ENCODE measurements around the gene ALOX12B.
"Not testable (repeated sequence)": the region's sequence is repeated elsewhere in the genome, so short reads cannot be mapped to it uniquely, and the experiment has no call there.

The ALOX12B gene

DNA sequence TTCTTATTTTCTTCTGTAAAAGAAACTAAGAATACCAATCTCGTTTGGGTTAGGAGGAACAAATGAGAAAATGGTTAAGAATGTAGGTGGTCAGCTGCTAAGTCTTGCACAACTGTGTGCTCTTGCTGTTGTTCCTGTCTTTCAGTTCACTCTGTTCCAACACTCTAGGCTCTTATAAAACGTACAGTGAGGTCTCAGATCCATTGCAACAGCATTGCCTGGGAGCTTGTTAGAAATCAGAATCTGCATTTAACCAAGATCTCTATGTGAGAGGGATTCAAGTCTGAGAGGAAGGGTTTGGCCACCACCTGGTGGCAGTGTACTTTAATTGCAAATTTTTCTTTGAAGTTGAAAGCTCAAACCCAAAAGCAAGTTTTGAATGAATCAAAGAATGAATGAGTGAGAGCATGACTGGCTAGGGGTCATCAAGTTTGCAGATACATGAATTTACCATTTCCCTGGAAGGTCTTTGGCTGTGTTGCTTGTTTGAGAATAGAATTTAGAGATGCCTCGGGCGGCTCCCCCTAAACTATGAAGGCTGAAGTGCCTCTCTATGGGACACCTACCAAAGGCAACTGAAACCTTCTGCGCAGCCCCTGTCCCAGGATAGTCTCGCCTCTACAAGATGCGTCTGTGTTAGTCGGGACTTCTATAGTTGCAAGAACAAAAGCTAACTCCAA is 46.1 kb downstream of the ALOX12B start:
- DNase-seq: peak; percentile 43

DNA sequence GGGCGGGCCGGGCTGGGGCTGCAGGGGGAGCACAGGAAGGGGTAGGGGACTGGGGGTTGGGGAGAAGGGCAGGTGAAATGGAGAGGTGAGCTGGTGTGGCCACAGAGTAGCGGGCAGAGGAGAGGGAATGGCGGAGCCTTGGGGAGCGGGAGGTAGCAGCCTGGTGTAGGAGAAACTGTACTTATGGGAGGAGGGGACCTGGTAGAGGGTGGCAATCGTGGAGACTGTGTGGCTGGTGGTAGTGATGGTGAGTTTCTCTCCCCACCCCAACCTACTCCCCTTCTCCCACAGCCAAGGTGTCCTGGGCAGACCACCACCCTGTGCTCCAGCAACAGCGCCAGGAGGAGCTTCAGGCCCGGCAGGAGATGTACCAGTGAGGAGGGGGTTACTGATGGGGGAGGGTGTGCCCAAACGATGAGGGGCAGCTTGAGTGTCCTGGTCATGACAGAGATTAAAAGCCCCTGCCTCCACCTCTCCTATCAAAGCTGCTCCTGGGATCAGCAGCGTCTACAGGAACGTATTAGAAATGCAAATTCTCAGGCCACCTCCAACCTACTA is 47.8 kb downstream of the ALOX12B start:
- no peak for DNase-seq

DNA sequence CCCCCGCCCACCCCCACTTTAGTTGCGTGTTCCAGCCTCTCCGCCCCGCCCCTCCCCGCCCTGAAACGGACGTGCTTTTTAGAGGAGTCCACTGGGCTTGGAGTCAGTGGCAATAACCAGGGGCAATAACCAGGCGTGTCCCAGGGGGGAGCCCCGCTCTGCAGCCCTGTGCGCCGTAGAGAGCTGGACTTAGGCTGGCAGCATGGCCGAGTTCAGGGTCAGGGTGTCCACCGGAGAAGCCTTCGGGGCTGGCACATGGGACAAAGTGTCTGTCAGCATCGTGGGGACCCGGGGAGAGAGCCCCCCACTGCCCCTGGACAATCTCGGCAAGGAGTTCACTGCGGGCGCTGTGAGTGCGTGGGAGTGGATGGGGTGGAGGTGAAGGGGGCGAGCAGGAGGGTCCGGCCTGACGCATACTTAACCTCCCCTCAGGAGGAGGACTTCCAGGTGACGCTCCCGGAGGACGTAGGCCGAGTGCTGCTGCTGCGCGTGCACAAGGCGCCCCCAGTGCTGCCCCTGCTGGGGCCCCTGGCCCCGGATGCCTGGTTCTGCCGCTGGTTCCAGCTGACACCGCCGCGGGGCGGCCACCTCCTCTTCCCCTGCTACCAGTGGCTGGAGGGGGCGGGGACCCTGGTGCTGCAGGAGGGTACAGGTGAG is 48.4 kb downstream of the ALOX12B start, which contains the start of gene ALOX15B:
Gene ALOX15B, plus strand, starts transcription at position 106 of the 657 bp plus-strand sequence. Its CDS starts 97 bp downstream, at position 203.
- no peak for DNase-seq

DNA sequence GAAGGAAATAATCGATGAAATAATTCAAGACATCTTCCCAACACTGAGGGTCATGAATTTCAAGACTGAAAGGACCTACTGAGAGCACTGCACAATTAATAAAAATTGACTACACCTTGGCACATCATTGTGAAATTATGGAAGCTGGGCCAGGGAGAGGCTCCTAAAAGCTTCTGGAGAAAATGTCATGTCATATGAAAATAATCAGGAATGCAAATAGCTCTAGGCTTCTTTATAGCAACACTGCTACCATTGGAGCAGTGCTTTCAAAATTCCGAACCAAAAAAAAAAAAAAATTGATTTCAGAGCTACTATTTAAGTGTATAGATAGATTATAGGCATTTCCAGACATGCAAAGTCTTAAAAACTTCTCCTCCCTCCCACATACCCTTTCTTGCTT is 55.1 kb downstream of the ALOX12B start:
- no peak for DNase-seq

DNA sequence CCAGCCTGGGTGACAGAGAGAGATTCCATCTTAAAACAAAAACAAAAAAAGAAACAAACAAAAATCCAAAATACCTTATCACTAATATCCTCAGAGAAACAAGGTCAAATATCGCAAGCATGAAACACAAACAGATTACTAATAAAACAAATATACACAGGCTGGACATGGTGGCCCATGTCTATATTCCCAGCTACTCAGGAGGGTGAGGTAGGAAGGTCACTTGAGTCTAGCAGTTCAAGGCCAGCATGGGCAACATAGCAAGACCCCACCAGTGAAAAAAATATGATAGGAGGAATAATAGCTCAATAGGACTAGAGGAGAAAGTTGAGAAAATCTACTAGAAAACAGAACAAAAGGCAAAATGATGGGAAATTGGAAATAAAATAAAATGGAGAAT is 55.6 kb downstream of the ALOX12B start:
- DNase-seq: no peak

DNA sequence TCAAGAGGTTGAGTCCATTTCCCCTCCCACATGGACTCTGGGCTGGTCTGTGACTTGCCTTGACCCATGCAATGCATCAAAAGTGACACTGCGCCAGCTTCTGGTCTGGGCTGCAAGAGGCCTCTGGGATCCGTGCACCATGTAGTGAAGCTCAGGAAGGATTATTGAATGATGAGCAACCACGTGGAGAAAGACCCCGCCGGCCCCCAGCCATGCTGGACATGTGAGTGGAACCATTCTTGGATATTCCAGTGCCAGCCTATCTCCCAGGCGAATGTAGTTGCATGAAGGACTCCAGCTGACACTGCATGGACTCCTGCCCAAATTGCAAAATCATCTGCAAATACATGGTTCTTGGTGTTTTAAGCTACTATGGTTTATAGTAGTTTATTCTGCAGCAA is 56.3 kb downstream of the ALOX12B start:
- no peak for DNase-seq

DNA sequence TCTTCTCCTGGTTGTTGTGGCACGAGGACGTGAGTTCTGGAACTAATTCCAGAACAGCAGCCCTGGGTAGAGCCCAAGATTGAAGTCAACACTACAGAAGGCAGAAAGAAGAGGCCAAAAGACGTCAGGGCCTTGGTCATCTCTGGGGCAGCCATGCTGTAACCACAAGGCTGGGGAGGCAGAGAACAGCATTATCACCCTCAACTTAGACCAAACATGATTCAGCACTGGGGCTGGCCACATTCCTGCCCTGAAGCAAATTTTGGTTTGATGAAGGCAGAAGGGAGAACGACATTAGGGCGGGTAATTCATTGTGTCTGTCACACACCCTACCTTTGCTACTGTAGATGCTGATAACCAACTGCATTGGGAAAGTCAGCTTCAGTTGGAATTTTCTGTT is 58.4 kb downstream of the ALOX12B start:
- DNase-seq: no peak

DNA sequence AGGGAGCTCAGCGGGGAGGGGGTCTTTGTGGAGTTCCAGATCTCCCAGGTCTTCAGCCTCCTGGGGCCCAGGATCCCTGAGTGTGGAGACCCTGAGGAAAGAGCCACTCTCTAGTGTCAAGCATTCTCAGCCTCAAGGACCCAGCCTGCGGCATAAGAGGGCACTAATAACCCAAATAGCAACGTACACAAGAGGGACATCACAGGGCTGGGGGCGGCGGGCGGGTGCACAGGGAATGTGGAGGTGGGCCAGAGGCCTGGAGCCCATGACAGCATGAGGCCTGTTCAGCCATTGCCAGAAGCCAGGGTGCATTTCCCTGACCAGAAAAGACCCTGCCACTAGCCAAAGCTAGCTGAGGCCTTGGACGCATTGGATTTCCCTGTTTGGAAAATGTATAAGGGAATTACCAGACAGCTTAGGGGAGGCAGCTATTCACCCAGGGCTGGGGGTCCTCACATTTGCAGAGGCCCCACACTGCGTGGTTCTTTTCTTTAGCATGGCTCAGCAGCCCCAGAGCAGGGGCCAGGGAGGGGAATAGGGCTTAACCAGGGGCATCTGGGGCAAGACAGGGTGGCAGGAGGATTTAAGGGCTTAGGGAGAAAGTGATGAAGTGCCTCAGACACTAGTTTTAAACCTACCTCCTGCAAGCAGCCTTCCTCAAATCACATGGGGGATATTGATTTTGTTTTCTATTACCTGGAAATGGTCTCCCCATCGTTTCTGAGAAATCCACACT is 62.2 kb downstream of the ALOX12B start:
- DNase-seq: no peak

DNA sequence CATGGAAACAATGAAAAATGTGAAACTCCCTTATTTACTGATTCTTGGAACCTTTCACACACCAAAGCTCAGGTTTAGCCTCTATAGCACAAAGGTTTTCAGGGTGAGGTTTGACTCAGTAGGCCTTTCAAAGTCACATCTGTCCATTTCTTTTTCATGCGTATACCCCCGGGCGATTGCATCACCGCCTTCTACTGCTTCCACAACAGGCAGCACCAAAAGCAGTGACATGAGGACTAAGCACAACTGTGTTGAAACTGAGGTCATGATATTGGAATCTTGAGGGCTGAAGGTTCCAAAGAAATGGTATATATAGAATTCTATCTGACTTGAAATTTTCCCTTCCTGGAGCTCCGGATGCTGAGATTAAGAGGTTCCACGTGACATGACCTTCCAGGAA is 63.4 kb downstream of the ALOX12B start:
- DNase-seq: not testable (repeated sequence)

Data from 8988T (cell line).